OCI-LY3 (cell line): ENCODE results near the gene CHP1.

Experiments used
- CTCF ChIP-seq: fragments of 200-600, 300-600 bp; sonication (generic); IDR thresholded peaks from 2 replicates; pipeline ENCODE4 v1.5.1; 2014; ENCODE audit warnings: antibody characterized with exemption, low read length, low read depth
- EZH2phosphoT487 ChIP-seq: fragments of 200-600 bp; shearing (Covaris generic); IDR thresholded peaks from 2 replicates; pipeline ENCODE4 v1.6.1; 2018; ENCODE audit warnings: antibody characterized with exemption, mixed run types, low read depth

GRCh38 chr15:41207687-41208448, 23.2 kb upstream of the CHP1 start:
- no peak for TF ChIP-seq CTCF
- TF ChIP-seq EZH2phosphoT487: no peak
